CD4-positive, alpha-beta T cell treated with Interleukin-17A for 1 hour (primary cell): Measurements from ENCODE around the gene CIAPIN1.
"Not testable (repeated sequence)": the region's sequence is repeated elsewhere in the genome, so short reads cannot be mapped to it uniquely, and the experiment has no call there.

Source experiments
- DNase-seq: peaks from one replicate; pipeline ENCODE4 v3.0.0-alpha.2; 2020

CIAPIN1 gene

GRCh38 chr16:57439947-57440346 lies 7.2 kb downstream of the CIAPIN1 start:
- DNase-seq: not testable (repeated sequence)

- DNase-seq: no peak
Measured at GRCh38 chr16:57435838-57436237, 11.3 kb downstream of the CIAPIN1 start.

- DNase-seq: no peak
Measured at GRCh38 chr16:57434003-57434402, 13.2 kb downstream of the CIAPIN1 start.

- no peak for DNase-seq
Measured at GRCh38 chr16:57432989-57433388, 14.2 kb downstream of the CIAPIN1 start.

GRCh38 chr16:57432505-57432904 lies 14.7 kb downstream of the CIAPIN1 start:
- DNase-seq: no peak

GRCh38 chr16:57430955-57431354 lies 16.2 kb downstream of the CIAPIN1 start:
- DNase-seq: no peak

- DNase-seq: no peak
Measured at GRCh38 chr16:57427824-57428223, 19.4 kb downstream of the CIAPIN1 start.

GRCh38 chr16:57427307-57427706 lies 19.9 kb downstream of the CIAPIN1 start:
- DNase-seq: no peak

- no peak for DNase-seq
Measured at GRCh38 chr16:57426356-57426755, 20.8 kb downstream of the CIAPIN1 start.

GRCh38 chr16:57424583-57424982 lies 22.6 kb downstream of the CIAPIN1 start:
- DNase-seq: no peak

- DNase-seq: no peak
Measured at GRCh38 chr16:57423152-57423551, 24.0 kb downstream of the CIAPIN1 start.

- no peak for DNase-seq
Measured at GRCh38 chr16:57422026-57422944, 24.9 kb downstream of the CIAPIN1 start.

GRCh38 chr16:57419506-57419905 lies 27.7 kb downstream of the CIAPIN1 start:
- DNase-seq: no peak

GRCh38 chr16:57416084-57416483 lies 31.1 kb downstream of the CIAPIN1 start:
- no peak for DNase-seq

- no peak for DNase-seq
Measured at GRCh38 chr16:57413733-57414132, 33.5 kb downstream of the CIAPIN1 start.

GRCh38 chr16:57413301-57413730 lies 33.9 kb downstream of the CIAPIN1 start:
- DNase-seq: no peak

GRCh38 chr16:57412584-57412983 lies 34.6 kb downstream of the CIAPIN1 start:
- DNase-seq: no peak

GRCh38 chr16:57411362-57411976 lies 35.7 kb downstream of the CIAPIN1 start:
- DNase-seq: no peak

- no peak for DNase-seq
Measured at GRCh38 chr16:57409870-57410587, 37.2 kb downstream of the CIAPIN1 start.

- no peak for DNase-seq
Measured at GRCh38 chr16:57409065-57409464, 38.1 kb downstream of the CIAPIN1 start.

- DNase-seq: no peak
Measured at GRCh38 chr16:57407521-57408353, 39.4 kb downstream of the CIAPIN1 start.

GRCh38 chr16:57406881-57407280 lies 40.3 kb downstream of the CIAPIN1 start:
- no peak for DNase-seq

GRCh38 chr16:57405097-57405496 lies 42.1 kb downstream of the CIAPIN1 start:
- no peak for DNase-seq
